ENCODE data around the gene STN1.

Gene STN1

GRCh38 chr10:103840740-103841070 lies 77.3 kb downstream of the STN1 start:
- DNase-seq, result no peak

- DNase-seq, result no peak
Measured at GRCh38 chr10:103839872-103840739, 77.9 kb downstream of the STN1 start.

- DNase-seq, result no peak
Measured at GRCh38 chr10:103839519-103839871, 78.5 kb downstream of the STN1 start.

GRCh38 chr10:103838862-103839518 lies 79.0 kb downstream of the STN1 start:
- no peak for DNase-seq

- DNase-seq, result no peak
Measured at GRCh38 chr10:103838070-103838395, 80.0 kb downstream of the STN1 start.

- no peak for DNase-seq
Measured at GRCh38 chr10:103837370-103838069, 80.5 kb downstream of the STN1 start.

- no peak for DNase-seq
Measured at GRCh38 chr10:103836861-103837260, 81.1 kb downstream of the STN1 start.

- no peak for DNase-seq
Measured at GRCh38 chr10:103836273-103836672, 81.7 kb downstream of the STN1 start.

- no peak for DNase-seq
Measured at GRCh38 chr10:103835096-103836050, 82.6 kb downstream of the STN1 start.

GRCh38 chr10:103834436-103835095 lies 83.4 kb downstream of the STN1 start:
- DNase-seq, result no peak

GRCh38 chr10:103833731-103834365 lies 84.1 kb downstream of the STN1 start:
- no peak for DNase-seq

- DNase-seq, result no peak
Measured at GRCh38 chr10:103832806-103833205, 85.2 kb downstream of the STN1 start.
